HG03045 (cell line): ENCODE results near the gene IL13.
A peak's percentile ranks its signal among the peaks of the same experiment; 100 is the strongest.
"Not testable (repeated sequence)": the region's sequence is repeated elsewhere in the genome, so short reads cannot be mapped to it uniquely, and the experiment has no call there.

Experiments
- ATAC-seq: cut with Tn5 transposase; IDR thresholded peaks from one replicate; pipeline ENCODE4 v1.9.1; 2021; ENCODE audit warnings: mild to moderate bottlenecking, moderate library complexity; ENCODE audit not compliant: unreplicated experiment

IL13 gene

GRCh38 chr5:132657676-132658380 is at the start of gene IL13:
TSS of gene IL13 (plus strand) at chr5:132658173. CDS start at chr5:132658187, 14 bp downstream.
- no peak for ATAC-seq

GRCh38 chr5:132611965-132612364 is 46.0 kb upstream of the IL13 start:
- no peak for ATAC-seq

- ATAC-seq = no peak
Observed at GRCh38 chr5:132612846-132613245, 45.1 kb upstream of the IL13 start.

GRCh38 chr5:132621699-132622098 is 36.3 kb upstream of the IL13 start:
- ATAC-seq = no peak

- no peak for ATAC-seq
Observed at GRCh38 chr5:132622608-132623007, 35.4 kb upstream of the IL13 start.

GRCh38 chr5:132627470-132627869 is 30.5 kb upstream of the IL13 start:
- ATAC-seq = no peak

GRCh38 chr5:132628814-132629213 is 29.2 kb upstream of the IL13 start:
- peak; percentile 8 for ATAC-seq

GRCh38 chr5:132629230-132629944 is 28.6 kb upstream of the IL13 start:
- peak; percentile 40 for ATAC-seq

- ATAC-seq = not testable (repeated sequence)
Observed at GRCh38 chr5:132633587-132633986, 24.4 kb upstream of the IL13 start.

GRCh38 chr5:132635873-132636272 is 22.1 kb upstream of the IL13 start:
- peak; percentile 40 for ATAC-seq

GRCh38 chr5:132637241-132637640 is 20.7 kb upstream of the IL13 start:
- no peak for ATAC-seq

- ATAC-seq = peak; percentile 58
Observed at GRCh38 chr5:132639706-132640130, 18.3 kb upstream of the IL13 start.

GRCh38 chr5:132640613-132641012 is 17.4 kb upstream of the IL13 start:
- no peak for ATAC-seq

GRCh38 chr5:132641241-132641723 is 16.7 kb upstream of the IL13 start:
- ATAC-seq = no peak

GRCh38 chr5:132641841-132642240 is 16.1 kb upstream of the IL13 start:
- ATAC-seq = no peak

- ATAC-seq = no peak
Observed at GRCh38 chr5:132644177-132644576, 13.8 kb upstream of the IL13 start.

- no peak for ATAC-seq
Observed at GRCh38 chr5:132646583-132647266, 11.2 kb upstream of the IL13 start.

GRCh38 chr5:132647473-132647872 is 10.5 kb upstream of the IL13 start:
- ATAC-seq = no peak

GRCh38 chr5:132648355-132648754 is 9.6 kb upstream of the IL13 start:
- no peak for ATAC-seq

- ATAC-seq = no peak
Observed at GRCh38 chr5:132651838-132652469, 6.0 kb upstream of the IL13 start.

GRCh38 chr5:132653716-132654115 is 4.3 kb upstream of the IL13 start:
- ATAC-seq = no peak
